ENCODE data around the gene SLC20A1.

SLC20A1 gene

GRCh38 chr2:112686348-112687217, 40.8 kb downstream of the SLC20A1 start:
- Histone ChIP-seq H3K27ac (ENCODE audit: low read depth, low read length) (no peak overlapping the region), H3K4me3 (ENCODE audit: low read length) (no peak overlapping the region), H3K36me3 (ENCODE audit: control insufficient read depth, low read length) (no peaks in the 10 kb centered on the region), H4K20me1 (ENCODE audit: control insufficient read depth, insufficient read depth, low read depth, low read length) (no peaks in the 10 kb centered on the region), H3K9me3 (ENCODE audit: control insufficient read depth, insufficient read depth, low read length) (no peaks in the 10 kb centered on the region), H3K27me3 (ENCODE audit: control insufficient read depth, low read length) (no peaks in the 10 kb centered on the region; the same call in 1 of the 2 replicates), H3K4me2 (ENCODE audit: low read length) (no peak overlapping the region), H3F3A (ENCODE audit: control insufficient read depth, insufficient read depth) (no peaks in the 10 kb centered on the region), H3K9me2 (replicated peaks; ENCODE audit: control insufficient read depth, low read length) (no peaks in the 10 kb centered on the region), H3K79me2 (ENCODE audit: control insufficient read depth, low read length) (no peaks in the 10 kb centered on the region), H3K4me1 (ENCODE audit: control insufficient read depth, low read length) (peaks cover 8% of the 10 kb centered on the region)
- no peak for TF ChIP-seq CTCF (IDR thresholded peaks at IDR 0.05; ENCODE audit: low read depth, low read length, poor library complexity, severe bottlenecking)
- no peak for TF ChIP-seq EZH2phosphoT487 (IDR thresholded peaks at IDR 0.05; ENCODE audit: borderline replicate concordance, low read length)

DNA sequence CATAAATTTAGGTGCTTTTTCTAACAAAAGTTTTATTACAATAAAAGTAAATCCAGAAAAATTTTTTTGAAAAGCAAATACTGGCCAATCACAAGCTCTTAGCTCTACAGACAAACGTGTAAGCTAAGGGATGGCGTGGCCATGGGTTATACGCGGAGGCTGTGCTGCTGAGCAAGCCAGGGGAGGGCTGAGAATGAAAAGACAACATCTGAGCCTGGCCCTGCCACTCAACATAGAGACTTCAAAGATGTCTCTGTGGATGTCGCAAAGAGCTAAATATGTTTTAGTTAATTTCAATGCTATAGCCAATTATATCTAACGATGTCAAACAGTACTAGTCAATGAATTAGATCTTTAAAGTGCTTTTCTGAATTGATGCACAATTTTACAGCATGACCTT, 41.8 kb downstream of the SLC20A1 start:
- no peak for TF ChIP-seq CTCF (IDR thresholded peaks at IDR 0.05; ENCODE audit: low read depth, low read length, poor library complexity, severe bottlenecking)
- TF ChIP-seq EZH2phosphoT487 (IDR thresholded peaks at IDR 0.05; ENCODE audit: borderline replicate concordance, low read length), result no peak
- H3K79me2 ChIP-seq (ENCODE audit: control insufficient read depth, low read length), result no peaks in the 10 kb centered on the region
- H3K4me1 ChIP-seq (ENCODE audit: control insufficient read depth, low read length), result peaks cover 8% of the 10 kb centered on the region
- no peak overlapping the region for H3K4me2 ChIP-seq (ENCODE audit: low read length)
- H3K9me2 ChIP-seq (replicated peaks; ENCODE audit: control insufficient read depth, low read length), result no peaks in the 10 kb centered on the region
- peaks cover 4% of the 10 kb centered on the region for H3K27me3 ChIP-seq (ENCODE audit: control insufficient read depth, low read length)
- no peaks in the 10 kb centered on the region for H3K36me3 ChIP-seq (ENCODE audit: control insufficient read depth, low read length)
- no peaks in the 10 kb centered on the region for H3K9me3 ChIP-seq (ENCODE audit: control insufficient read depth, insufficient read depth, low read length)
- no peak overlapping the region for H3K27ac ChIP-seq (ENCODE audit: low read depth, low read length)
- no peak overlapping the region for H3K4me3 ChIP-seq (ENCODE audit: low read length)
- no peaks in the 10 kb centered on the region for H4K20me1 ChIP-seq (ENCODE audit: control insufficient read depth, insufficient read depth, low read depth, low read length)
- H3F3A ChIP-seq (ENCODE audit: control insufficient read depth, insufficient read depth), result no peaks in the 10 kb centered on the region

GRCh38 chr2:112688086-112688880, 42.5 kb downstream of the SLC20A1 start:
- H3K9me3 ChIP-seq (ENCODE audit: control insufficient read depth, insufficient read depth, low read length), result no peaks in the 10 kb centered on the region
- no peaks in the 10 kb centered on the region for H3K9me2 ChIP-seq (replicated peaks; ENCODE audit: control insufficient read depth, low read length)
- H3F3A ChIP-seq (ENCODE audit: control insufficient read depth, insufficient read depth), result no peaks in the 10 kb centered on the region
- H3K4me3 ChIP-seq (ENCODE audit: low read length), result no peak overlapping the region
- peaks cover 10% of the 10 kb centered on the region for H3K27me3 ChIP-seq (ENCODE audit: control insufficient read depth, low read length)
- no peaks in the 10 kb centered on the region for H3K79me2 ChIP-seq (ENCODE audit: control insufficient read depth, low read length)
- H3K36me3 ChIP-seq (ENCODE audit: control insufficient read depth, low read length), result no peaks in the 10 kb centered on the region
- H3K4me1 ChIP-seq (ENCODE audit: control insufficient read depth, low read length), result peaks cover 8% of the 10 kb centered on the region
- H4K20me1 ChIP-seq (ENCODE audit: control insufficient read depth, insufficient read depth, low read depth, low read length), result no peaks in the 10 kb centered on the region
- no peak overlapping the region for H3K4me2 ChIP-seq (ENCODE audit: low read length)
- TF ChIP-seq EZH2phosphoT487 (IDR thresholded peaks at IDR 0.05; ENCODE audit: borderline replicate concordance, low read length), result no peak
- no peak for TF ChIP-seq CTCF (IDR thresholded peaks at IDR 0.05; ENCODE audit: low read depth, low read length, poor library complexity, severe bottlenecking)
- no peak overlapping the region for H3K27ac ChIP-seq (ENCODE audit: low read depth, low read length)
